Panc1 (cell line): Measurements from ENCODE around the gene DHX34. TPM values are rescaled to one million over a fixed set of nuclear protein-coding genes. Genes with fewer than 3 reads are reported as not detected.
"Not testable (repeated sequence)": the region's sequence is repeated elsewhere in the genome, so short reads cannot be mapped to it uniquely, and the experiment has no call there.

Experiments used
- ATAC-seq: fragments of 200-7000 bp; cut with Tn5 transposase; 2 replicates; pipeline ENCODE4 v1.9.1; 2020; ENCODE audit warnings: mild to moderate bottlenecking, moderate library complexity
- BruUV-seq: library from RNA; stranded (reverse); fragments of 400-500 nt; replicated peaks from 2 replicates; lab custom pipeline; 2021; lab: Mats Ljungman, UMichigan
- CTCF ChIA-PET: fragments of 300-600 bp; sonication (Branson Sonifier 250); formaldehyde crosslinking; loops from one replicate; lab custom pipeline; 2022; ENCODE audit warnings: antibody characterized with exemption; lab: Charles Lee
- POLR2A ChIA-PET: fragments of 300-600 bp; sonication (Branson Sonifier 250); formaldehyde crosslinking; loops from one replicate; lab custom pipeline; 2022; ENCODE audit warnings: antibody characterized with exemption; lab: Charles Lee
- DNase-seq: peaks from one replicate; pipeline ENCODE4 v3.0.0-alpha.2; 2010; ENCODE audit warnings: low read depth, low spot score
- H3K27ac ChIP-seq: 2 replicates; pipeline ENCODE4 v1.5.1; 2011; ENCODE audit warnings: mild to moderate bottlenecking, low read length, inconsistent platforms
- H3K27me3 ChIP-seq: fragments of 200-500 bp; sonication (Bioruptor generic); 2 replicates; pipeline ENCODE4 v1.6.0; 2014; ENCODE audit warnings: low read length, inconsistent platforms; ENCODE audit not compliant: control insufficient read depth, insufficient read depth
- H3K36me3 ChIP-seq: fragments of 200-500 bp; sonication (Bioruptor generic); 2 replicates; pipeline ENCODE4 v1.5.1; 2014; ENCODE audit warnings: inconsistent platforms, mild to moderate bottlenecking, low read length, moderate library complexity; ENCODE audit not compliant: control insufficient read depth, insufficient read depth
- H3K4me1 ChIP-seq: 2 replicates; pipeline ENCODE4 v1.5.1; 2011; ENCODE audit warnings: inconsistent platforms, mild to moderate bottlenecking, low read length, moderate library complexity; ENCODE audit not compliant: control insufficient read depth, insufficient read depth
- H3K4me3 ChIP-seq, 2 experiments: 2 replicates each; pipeline ENCODE4 v1.5.1; 2011 to 2012; ENCODE audit warnings: low read depth in 2 of 2, low read length in 2 of 2, mild to moderate bottlenecking in 2 of 2, inconsistent platforms in 1 of 2, moderate library complexity in 1 of 2
- H3K9me3 ChIP-seq: fragments of 200-500 bp; sonication (Bioruptor generic); 2 replicates; pipeline ENCODE4 v1.5.1; 2014; ENCODE audit warnings: low read depth, mild to moderate bottlenecking, inconsistent platforms, low read length, moderate library complexity; ENCODE audit not compliant: control insufficient read depth, insufficient read depth
- POLR2AphosphoS5 ChIP-seq: IDR thresholded peaks from 2 replicates; pipeline ENCODE4 v1.6.1; 2012; ENCODE audit warnings: mild to moderate bottlenecking, low read depth, low read length, moderate library complexity
- SIN3A ChIP-seq: IDR thresholded peaks from 2 replicates; pipeline ENCODE4 v1.6.1; 2012; ENCODE audit warnings: low read depth, mild to moderate bottlenecking, low read length, moderate library complexity, borderline replicate concordance; ENCODE audit not compliant: insufficient read depth
- TCF7L2 ChIP-seq: IDR thresholded peaks from 2 replicates; pipeline ENCODE4 v1.6.1; 2011; ENCODE audit warnings: mild to moderate bottlenecking, low read depth, low read length, inconsistent platforms
- in situ Hi-C: cut with HindIII; loops from 2 replicates; pipeline ENCODE4 v1.10.0; 2016; ENCODE audit warnings: low sequenced_read_pairs, low pct_unique_long_range_greater_than_20kb
- intact Hi-C: fragments of 100-400 bp; cut with micrococcal nuclease; formaldehyde crosslinking; loops from one replicate; pipeline ENCODE4 v1.10.0; 2022; ENCODE audit not compliant: unreplicated experiment
- total RNA-seq: library from RNA; stranded (reverse); gene quantifications from one replicate; pipeline ENCODE4 v1.2.1, GENCODE V29; 2021; ENCODE audit not compliant: unreplicated experiment
- TF ChIP-seq, protein P1 (sequence below), 2 experiments: IDR thresholded peaks; 2 replicates each; pipeline ENCODE4 v1.6.1; 2011 to 2012; ENCODE audit warnings: low read depth in 2 of 2, control low read depth in 1 of 2, low read length in 1 of 2, mild to moderate bottlenecking in 1 of 2, moderate library complexity in 1 of 2; ENCODE audit not compliant: insufficient read depth in 1 of 2
- TF ChIP-seq, protein P2 (sequence below): fragments of 450-650 bp; IDR thresholded peaks from 2 replicates; pipeline ENCODE4 v1.5.1; 2017; ENCODE audit warnings: mild to moderate bottlenecking

The DHX34 gene
- total RNA-seq, 1 experiment from 2014 or later: 29.2 TPM

DNA sequence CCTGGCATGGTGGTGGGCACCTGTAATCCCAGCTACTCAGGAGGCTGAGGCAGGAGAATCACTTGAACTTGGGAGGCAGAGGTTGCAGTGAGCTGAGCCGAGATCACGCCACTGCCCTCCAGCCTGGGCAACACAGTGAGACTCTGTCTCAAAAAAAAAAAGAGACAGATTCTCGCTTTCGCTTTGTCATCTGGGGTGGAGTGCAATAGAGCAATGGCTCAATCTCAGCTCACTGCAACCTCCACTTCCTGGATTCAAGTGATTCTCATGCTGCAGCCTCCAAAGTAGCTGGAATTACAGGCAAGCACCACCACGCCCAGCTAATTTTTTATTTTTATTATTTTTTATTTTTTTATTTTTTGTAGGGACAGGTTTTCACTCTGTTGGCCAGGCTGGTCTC lies 39.6 kb downstream of the DHX34 start:
- H3K27ac ChIP-seq, H3K27me3 ChIP-seq, CTCF ChIA-PET, BruUV-seq, H3K36me3 ChIP-seq, ATAC-seq, H3K4me3 ChIP-seq, H3K4me1 ChIP-seq, intact Hi-C loops, DNase-seq, H3K9me3 ChIP-seq, in situ Hi-C loops: not testable (repeated sequence)
- POLR2A ChIA-PET: interaction anchor here (0.7 kb wide), 1 partner anchor 70 kb away, joined by 3 read pairs; no protein-coding TSS in a partner anchor

DNA sequence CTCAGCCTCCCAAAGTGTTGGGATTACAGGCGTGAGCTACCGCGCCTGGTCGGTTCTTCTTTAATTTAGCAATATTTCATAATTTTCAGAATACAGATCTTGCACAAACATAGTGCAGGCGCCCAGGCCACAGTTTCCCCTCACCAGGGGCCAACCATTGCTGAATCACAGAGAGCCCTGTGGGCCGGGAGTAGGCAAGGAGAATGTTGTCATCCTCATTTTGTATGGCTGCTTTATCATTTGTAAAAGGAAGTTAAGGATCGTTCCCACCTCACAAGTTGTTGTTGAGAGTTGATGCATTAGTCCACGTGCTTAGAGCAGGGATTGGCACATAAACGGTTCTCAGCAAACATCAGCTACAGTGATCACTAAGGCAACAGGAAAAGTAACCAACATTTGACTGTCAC lies 40.0 kb downstream of the DHX34 start:
- Histone ChIP-seq H3K27me3 (no peaks in the 10 kb centered on the region), H3K4me3 (no peak overlapping the region), H3K27ac (no peak overlapping the region), H3K36me3 (no peaks in the 10 kb centered on the region), H3K4me1 (no peaks in the 10 kb centered on the region), H3K9me3 (no peaks in the 10 kb centered on the region)
- in situ Hi-C loops: no loop called here
- no peak for DNase-seq
- intact Hi-C loops: no loop called here
- BruUV-seq: no TSS peak
- POLR2A ChIA-PET: no interaction called here
- CTCF ChIA-PET: no interaction called here
- TF ChIP-seq, protein P1, sequence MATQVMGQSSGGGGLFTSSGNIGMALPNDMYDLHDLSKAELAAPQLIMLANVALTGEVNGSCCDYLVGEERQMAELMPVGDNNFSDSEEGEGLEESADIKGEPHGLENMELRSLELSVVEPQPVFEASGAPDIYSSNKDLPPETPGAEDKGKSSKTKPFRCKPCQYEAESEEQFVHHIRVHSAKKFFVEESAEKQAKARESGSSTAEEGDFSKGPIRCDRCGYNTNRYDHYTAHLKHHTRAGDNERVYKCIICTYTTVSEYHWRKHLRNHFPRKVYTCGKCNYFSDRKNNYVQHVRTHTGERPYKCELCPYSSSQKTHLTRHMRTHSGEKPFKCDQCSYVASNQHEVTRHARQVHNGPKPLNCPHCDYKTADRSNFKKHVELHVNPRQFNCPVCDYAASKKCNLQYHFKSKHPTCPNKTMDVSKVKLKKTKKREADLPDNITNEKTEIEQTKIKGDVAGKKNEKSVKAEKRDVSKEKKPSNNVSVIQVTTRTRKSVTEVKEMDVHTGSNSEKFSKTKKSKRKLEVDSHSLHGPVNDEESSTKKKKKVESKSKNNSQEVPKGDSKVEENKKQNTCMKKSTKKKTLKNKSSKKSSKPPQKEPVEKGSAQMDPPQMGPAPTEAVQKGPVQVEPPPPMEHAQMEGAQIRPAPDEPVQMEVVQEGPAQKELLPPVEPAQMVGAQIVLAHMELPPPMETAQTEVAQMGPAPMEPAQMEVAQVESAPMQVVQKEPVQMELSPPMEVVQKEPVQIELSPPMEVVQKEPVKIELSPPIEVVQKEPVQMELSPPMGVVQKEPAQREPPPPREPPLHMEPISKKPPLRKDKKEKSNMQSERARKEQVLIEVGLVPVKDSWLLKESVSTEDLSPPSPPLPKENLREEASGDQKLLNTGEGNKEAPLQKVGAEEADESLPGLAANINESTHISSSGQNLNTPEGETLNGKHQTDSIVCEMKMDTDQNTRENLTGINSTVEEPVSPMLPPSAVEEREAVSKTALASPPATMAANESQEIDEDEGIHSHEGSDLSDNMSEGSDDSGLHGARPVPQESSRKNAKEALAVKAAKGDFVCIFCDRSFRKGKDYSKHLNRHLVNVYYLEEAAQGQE (IDR thresholded peaks at IDR 0.05; ENCODE audit: insufficient read depth in 1 of 2, low read depth in 2 of 2, low read length in 1 of 2): no peak
- TF ChIP-seq, protein P2, sequence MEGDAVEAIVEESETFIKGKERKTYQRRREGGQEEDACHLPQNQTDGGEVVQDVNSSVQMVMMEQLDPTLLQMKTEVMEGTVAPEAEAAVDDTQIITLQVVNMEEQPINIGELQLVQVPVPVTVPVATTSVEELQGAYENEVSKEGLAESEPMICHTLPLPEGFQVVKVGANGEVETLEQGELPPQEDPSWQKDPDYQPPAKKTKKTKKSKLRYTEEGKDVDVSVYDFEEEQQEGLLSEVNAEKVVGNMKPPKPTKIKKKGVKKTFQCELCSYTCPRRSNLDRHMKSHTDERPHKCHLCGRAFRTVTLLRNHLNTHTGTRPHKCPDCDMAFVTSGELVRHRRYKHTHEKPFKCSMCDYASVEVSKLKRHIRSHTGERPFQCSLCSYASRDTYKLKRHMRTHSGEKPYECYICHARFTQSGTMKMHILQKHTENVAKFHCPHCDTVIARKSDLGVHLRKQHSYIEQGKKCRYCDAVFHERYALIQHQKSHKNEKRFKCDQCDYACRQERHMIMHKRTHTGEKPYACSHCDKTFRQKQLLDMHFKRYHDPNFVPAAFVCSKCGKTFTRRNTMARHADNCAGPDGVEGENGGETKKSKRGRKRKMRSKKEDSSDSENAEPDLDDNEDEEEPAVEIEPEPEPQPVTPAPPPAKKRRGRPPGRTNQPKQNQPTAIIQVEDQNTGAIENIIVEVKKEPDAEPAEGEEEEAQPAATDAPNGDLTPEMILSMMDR: no peak
- TF ChIP-seq POLR2AphosphoS5 (no peak), TCF7L2 (no peak), SIN3A (no peak)
- no peak for ATAC-seq

DNA sequence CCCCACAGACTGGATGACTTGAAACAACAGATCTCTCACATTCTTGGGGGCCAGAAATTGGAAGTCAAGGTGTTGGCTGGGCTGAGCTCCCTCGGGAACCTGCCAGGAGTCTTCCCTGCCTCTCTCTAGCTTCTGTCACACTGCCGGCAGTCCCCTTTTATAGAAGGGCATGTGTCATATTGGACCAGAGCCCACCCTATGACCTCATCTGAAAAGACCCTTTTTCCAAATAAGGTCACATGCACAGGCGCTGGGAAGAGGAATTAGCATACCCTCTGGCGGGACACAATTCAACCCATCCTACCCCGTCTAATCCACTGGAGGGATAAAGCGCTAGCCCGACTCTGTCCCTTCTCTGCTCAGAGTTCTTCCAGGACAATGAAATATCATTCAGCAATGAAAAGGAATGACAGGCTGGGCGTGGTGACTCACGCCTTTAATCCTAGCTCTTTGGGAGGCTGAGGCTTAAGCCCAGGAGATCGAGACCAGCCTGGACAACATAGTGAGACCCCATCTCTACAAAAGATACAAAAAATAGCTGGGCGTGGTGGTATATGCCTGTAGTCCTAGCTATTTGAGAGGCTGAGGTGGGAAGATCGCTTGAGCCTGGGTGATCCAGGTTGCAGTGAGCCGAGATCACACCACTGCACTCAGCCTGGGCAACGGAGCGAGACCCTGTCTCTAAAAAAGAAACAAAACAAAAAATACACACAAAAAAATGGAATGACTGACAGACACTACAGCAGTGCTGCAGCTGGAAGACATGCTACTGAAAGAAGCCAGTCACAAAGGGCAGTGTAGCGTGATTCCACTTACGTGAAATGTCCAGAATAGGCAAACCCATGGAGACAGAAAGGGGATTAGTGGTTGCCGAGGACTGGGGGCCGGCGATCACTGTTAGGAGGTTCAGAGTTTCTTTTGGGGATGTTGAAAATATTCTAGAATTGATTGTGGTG lies 41.7 kb downstream of the DHX34 start:
- Histone ChIP-seq H3K9me3 (no peaks in the 10 kb centered on the region), H3K4me1 (no peaks in the 10 kb centered on the region), H3K27me3 (no peaks in the 10 kb centered on the region), H3K27ac (no peak overlapping the region), H3K4me3 (no peak overlapping the region), H3K36me3 (no peaks in the 10 kb centered on the region)
- POLR2A ChIA-PET: no interaction called here
- ATAC-seq (peak; percentile 54), DNase-seq (no peak)
- CTCF ChIA-PET: interaction anchor here (0.6 to 1.1 kb wide), 3 partner anchors 42 to 106 kb away, joined by 3 read pairs; no protein-coding TSS in a partner anchor
- in situ Hi-C loops (no loop called here), intact Hi-C loops (loop anchor here (10.0 kb wide), 1 partner anchor 96 kb away; no protein-coding TSS in a partner anchor)
- BruUV-seq: no TSS peak
- TF ChIP-seq SIN3A: no peak
- TF ChIP-seq, protein P1 (IDR thresholded peaks at IDR 0.05; ENCODE audit: insufficient read depth in 1 of 2, low read depth in 2 of 2, low read length in 1 of 2): no peak
- TF ChIP-seq, protein P2: no peak
- TF ChIP-seq POLR2AphosphoS5: no peak
- no peak for TF ChIP-seq TCF7L2
